Suppressor macrophage treated with lipopolysaccharide for 4 hours (primary cell): ENCODE results near the gene MRRF.

Experiments used
- DNase-seq: peaks from one replicate; pipeline ENCODE4 v3.0.0-alpha.2; 2020

The MRRF gene

DNA sequence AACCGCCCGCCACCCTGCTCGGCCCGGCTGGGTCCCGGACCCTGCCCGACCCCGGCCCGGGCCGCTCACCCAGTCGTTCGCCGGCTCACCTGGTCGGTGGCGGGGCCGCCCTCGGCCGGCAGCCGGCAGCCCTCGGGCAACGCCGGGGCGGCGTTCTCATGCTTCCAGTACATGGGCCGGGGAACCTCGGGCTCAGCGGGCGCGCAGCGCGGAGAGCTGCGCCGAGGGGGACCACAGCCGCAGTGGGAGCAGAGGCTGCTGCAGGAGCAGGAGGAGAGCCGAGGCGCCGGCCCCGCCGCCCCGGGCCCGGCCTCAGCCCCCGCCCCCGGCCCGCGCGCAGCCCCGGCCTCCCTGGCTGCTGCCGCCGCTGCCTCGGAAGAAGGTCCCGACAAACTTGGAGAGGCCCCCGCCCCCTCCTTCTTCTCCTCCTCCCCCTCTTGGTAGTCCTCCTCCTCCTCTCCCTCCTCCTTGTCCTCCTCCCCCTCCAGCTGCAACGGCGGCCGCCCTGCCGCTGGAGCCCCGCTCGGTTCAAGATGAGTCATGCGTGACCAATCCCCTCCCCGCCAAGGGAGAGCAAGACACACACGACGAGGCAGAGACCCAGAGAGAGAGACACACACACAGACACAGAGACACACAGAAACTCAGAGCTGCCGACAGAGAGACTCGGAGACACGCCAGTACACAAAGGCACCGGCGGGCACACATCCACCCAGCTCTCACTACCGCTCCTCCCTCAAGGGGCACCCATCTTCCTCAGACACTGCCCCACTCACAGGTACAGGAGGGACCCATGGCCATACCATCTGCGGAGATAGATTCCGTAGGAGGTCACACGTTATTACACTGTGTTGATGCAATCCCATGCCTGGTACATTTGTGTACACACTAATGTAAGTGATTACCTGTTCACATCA lies 35.9 kb upstream of the MRRF start, which contains the start of gene LHX6:
Gene LHX6, minus strand, starts transcription at position 390 of the 917 bp plus-strand sequence. Its CDS starts 217 bp downstream, at position 173.
- DNase-seq: no peak

DNA sequence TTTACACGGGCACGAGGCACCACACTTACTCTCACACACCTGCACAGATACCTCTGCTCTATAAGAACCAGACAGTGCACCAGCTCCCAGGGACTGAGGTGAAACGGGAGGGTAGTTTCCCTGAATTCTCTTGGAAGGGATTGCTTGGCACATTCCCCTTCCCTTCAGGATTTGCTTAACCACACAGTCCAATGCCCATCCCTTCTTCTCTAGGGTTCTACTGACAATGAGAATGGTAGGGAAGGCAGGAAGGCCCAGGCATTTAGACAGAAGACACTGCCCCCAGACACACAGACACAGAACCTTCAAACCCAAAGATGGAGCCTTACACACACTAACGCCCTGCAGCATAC lies 35.2 kb upstream of the MRRF start:
- no peak for DNase-seq

DNA sequence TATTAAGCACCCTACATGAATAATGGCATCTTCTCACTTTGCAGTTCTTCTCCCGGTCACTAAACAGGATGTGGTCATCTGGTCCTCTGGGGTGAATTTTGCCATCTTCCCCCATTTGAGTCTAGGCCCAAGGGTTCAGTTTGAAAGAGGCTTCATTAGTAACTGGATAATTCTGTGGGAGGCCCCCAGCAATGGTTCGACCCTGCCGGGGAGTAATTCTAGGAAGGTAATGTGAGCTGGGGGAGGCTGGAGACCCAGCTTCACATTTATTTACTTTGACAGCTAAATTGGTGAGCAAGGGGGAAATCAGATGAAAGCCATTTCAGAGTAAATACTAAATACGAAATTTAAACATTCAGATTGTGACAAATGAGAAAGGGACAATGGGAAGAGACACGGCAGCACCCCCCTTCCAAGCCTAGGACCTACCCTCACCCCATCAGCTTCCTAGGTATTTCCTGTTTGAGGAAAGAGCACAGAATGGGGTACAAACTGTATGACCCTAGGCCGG lies 31.8 kb upstream of the MRRF start:
- no peak for DNase-seq

DNA sequence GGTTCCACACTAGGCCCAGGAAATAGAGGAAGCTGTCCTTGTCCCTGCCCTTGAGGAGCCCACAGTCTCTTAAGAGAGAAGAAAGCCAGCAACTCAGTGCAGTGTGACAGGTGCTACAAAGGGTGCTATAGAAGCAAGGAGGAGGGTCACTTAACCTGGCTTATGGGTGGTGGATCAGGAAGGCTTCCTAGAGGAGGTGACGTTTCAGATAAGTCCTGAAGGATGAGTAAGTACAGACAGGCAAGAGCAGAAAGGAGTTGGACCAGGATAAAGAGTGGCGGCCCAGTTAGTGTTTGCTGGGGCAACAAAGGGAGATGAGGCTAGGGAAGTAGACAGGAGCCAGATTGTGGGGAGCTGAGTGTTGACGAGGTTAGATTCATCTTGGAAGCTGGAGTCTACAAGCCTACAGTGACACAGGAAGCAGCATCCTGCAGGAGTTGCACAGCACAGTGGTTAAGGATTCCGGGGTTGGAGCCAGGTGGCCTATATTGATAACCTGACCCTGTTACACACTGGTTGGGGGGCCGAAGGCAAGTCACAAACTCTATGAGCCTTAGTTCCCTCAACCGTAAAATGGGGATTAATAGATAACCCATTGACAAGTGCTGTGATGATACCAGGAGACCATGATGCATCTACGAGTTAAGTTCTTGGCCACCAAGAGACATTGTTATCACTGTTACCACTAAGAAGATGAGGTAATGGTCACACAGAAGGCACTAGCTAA lies 30.5 kb upstream of the MRRF start:
- DNase-seq: no peak

DNA sequence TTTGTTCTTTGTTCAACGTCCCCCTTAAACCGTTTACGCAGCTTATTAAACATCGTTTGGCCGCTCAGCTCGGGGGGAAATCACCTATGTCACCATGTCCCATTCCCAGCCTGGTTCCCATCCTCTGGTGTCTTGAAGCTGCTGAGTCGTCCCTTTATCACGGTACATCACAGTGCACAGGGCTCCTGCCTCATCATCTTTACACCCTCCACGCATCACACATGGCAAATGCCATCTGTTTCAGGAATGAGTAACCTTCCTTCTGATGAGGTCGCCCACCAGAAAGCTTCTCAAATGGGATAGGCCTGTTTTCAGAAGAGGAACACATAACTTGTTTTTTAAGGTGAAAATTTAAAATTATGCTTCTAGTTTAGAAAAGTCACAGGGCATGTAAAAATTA lies 28.0 kb upstream of the MRRF start:
- DNase-seq: no peak

DNA sequence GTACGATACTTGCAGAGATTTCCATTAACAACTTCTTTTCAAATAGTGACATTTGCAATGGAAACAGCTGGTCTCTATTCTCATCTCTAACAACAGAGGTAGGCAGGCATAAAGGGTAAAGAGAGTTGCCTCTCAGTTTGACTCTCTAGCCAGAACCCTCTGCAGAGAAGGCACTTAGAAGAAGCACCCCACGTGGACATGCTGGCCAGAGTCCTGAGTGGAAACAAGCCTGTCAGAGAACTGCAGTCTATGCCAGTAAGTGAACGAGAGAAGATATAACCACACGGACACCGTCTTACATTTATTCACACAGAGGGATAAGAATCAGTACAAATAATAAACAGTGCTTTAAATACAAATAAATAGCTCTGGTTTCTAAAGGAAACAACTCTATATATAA lies 25.0 kb upstream of the MRRF start:
- no peak for DNase-seq

DNA sequence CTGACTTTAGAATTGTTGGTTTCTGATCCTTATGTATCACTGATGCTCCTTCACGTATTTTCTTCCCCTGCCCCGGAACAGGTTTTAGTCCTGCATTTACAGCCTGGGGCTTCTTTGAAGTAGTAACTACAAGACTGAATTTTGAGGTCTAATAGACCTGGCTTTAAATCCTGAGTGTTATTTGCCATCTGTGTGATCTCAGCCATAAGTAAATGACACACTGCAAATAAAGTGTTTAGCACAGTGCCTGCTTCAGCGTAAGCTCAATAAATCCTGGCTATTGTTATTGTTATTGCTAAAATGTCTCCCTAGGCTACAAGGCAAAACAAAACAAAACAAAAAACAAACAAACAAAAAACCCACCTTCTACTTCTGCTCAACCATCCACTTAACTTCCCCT lies 20.3 kb upstream of the MRRF start:
- DNase-seq: no peak

DNA sequence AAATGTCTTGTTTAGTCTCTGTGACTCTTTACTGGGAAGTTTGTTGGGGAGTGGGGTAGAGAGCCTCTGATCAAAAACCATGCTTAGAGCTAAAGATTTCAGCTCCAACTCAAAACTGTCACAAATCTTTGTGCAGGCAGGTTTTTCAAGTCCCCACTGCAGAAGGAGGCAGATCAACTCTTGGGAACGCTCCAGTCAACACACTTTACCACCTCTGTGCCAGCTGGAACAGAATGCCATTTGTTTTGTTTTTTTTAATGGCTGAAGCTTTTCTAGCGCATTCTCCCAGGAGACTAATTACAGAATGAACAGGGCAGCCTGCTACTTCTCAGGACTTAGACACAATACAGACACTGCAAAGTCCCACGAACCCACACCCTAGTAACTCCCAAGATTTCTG lies 18.0 kb upstream of the MRRF start:
- no peak for DNase-seq

DNA sequence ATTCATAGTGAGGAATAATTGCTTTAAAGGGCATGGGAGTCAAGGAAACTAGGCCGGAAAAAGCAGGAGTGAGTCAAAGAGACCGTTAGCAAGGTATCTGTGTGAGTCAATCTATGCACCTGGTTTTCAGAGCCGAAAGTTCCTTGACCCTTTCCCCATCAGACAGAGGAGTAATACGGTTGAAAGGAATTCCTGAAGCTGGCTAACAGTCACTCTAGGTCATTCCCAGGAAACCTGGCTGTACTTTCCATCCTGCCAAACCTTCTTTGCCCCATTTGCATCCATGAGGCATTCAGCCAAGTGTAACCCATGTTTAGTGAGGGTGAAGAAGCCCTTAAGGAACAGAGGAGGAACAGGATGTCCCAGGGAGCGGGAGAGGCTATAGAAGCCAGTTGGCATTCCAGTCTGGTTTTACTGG lies 16.2 kb upstream of the MRRF start:
- DNase-seq: no peak

DNA sequence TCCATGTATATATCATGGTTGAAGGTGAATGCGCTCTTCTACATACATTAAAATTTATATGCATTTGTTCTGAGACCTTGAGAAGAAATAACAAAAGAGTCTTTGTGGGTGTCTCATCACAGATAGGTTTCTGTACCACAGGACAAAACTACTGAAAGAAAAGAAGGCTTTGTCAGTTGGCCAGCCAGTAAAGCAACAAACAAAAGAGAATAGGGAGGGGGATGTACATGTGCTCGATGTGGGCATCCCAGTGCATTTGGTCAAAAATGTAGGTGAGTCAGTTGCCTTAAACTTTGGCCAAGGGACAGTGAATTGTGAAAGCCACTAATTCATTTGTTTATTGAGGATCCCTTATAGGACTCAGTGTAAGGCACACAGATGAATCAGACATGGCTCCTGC lies 13.3 kb upstream of the MRRF start:
- no peak for DNase-seq

DNA sequence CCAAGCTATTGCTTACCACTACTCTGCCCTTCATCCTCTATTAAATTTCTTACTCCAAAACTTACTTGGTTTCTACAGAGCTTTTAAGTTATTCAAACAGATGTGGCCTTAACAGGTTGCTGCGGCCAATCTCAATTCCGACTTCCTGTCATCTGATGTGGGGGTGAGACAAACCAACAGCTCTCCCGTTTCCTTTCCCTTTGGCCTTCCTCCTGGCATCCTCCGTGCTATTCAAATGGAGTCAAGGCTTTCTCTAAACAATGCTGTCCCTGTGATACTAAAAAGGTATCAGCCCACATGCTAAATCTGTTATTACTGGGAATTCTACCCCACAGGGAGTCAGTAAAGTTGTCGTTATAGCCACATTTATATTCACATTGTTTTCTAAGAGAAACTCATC lies 11.9 kb upstream of the MRRF start:
- no peak for DNase-seq

DNA sequence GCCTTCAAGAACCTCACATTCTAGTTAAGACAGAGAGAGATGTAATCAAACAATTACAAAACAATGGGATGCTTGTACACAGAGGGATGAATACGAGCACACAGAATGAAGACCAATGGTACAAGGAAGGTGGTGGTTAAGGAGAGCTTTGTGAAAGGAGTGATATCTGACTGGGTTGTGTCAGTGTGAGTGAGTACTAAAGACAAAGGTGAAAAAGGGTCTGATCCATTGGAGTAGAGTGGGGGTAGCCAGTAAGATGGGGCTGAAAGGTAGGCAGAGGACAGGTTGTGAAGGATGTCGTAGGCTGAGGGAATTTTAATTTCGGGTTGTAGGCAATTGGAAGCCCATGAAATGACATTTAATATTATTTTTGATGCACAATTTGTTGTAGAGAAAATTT lies 9.9 kb upstream of the MRRF start:
- no peak for DNase-seq

DNA sequence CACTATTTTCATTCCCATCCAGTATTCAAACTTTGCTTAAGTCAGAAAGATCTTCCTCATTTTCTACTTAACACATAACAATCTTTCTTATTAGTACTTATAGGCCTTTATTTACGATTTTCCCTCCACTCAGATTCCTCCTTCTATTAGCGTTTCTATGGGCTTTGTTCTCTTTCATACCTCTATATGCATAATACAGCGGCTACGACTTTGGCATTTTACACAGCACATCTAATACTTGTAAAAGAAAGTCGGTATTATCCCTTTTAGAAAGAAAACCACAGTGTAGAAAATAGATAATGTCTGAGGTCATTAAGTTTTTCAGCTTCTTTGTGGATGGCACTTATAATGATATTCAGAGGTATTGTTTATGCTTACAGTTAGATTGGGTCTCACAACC lies 8.5 kb upstream of the MRRF start:
- DNase-seq: no peak

DNA sequence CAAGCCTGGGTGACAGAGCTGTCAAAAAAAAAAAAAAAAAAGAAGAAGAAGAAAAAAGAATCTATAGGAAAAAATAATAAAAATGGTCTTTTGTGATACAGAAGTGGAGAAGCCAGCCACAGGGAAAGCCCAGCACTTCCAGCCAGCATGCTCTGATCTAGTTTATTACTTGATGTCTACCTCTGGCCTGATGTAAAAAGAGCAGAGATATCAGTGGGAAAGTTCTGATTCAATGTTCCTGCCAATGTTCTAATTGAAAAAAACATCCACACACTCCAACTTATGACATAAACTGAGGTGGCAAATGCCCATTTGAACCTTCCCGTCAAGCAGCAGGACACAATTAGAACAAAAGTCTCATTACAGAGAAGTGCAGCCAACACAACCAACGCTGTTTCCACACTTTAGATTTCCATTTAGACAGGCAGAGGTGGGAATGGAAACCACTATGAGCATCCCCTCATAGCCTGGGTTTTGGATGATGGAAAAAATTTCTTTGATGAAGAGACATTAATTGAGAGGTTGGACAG lies 5.7 kb upstream of the MRRF start:
- no peak for DNase-seq

DNA sequence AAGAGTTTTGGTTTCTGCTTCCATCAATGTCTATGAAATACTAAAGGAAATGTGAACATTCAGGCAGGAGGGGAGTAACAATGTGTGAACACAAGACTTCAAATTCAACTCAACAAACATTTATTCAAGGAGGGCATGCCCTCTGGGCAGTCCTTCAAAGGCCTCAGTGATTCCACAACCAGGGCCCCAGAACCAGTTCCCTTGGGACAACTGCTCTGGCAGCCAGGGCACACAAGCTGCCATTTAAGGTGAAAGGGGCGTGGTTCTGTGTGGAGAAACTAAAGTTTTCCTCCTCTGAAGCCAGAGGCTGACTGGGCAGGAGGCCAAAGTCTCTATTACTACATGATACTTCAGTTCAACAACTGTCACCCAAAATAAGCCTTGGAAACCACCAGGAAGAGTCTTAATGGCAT lies 3.2 kb upstream of the MRRF start:
- no peak for DNase-seq

DNA sequence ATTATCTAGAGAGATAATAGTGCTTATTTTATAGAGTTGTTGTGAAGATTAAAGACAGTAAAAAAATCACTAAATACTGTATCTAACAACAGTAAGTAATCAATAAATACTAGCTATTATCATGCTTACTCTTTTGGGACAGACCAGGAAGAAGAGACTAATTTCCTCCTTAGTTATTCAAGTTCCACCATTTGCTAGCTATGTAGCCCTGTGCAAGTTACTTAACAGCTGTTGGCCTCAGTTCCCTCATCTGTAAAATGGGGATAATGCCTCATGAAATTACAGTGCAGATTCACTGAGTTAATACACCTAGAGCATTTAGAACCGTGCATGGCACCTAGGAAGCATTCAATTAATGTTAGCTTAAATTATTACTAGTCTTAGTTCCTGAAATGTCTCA lies 2.6 kb upstream of the MRRF start:
- no peak for DNase-seq

DNA sequence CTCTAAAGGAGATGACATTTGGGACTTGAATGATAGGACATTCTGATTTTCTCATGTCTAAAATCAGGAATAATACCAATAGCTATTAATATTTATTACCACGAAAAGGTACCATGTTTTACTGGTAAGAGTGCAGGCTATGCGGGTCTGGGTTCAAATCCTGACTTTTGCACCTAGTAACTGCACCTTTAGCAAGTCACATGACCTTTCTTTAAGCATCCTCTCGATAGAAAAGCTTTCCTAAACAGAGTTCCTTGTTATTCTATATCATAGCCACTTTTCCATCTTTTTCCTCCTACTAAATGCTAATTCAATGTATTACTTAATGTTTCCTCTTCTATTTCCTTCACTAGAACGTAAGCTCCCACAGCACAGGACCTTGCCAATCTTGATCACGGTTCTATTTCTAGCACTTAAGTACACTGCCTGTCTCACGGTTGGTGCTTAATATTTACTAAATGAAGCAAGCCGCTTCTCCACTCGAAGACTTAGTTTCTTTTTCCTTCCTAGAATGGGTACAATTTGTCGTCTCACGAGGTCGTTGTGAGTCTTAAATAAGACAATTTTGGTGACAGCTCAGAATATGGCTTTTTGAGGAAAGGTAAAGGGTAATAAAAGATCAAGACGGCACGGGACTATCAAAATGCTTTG lies 858 bp upstream of the MRRF start:
- DNase-seq: peak; percentile 42

DNA sequence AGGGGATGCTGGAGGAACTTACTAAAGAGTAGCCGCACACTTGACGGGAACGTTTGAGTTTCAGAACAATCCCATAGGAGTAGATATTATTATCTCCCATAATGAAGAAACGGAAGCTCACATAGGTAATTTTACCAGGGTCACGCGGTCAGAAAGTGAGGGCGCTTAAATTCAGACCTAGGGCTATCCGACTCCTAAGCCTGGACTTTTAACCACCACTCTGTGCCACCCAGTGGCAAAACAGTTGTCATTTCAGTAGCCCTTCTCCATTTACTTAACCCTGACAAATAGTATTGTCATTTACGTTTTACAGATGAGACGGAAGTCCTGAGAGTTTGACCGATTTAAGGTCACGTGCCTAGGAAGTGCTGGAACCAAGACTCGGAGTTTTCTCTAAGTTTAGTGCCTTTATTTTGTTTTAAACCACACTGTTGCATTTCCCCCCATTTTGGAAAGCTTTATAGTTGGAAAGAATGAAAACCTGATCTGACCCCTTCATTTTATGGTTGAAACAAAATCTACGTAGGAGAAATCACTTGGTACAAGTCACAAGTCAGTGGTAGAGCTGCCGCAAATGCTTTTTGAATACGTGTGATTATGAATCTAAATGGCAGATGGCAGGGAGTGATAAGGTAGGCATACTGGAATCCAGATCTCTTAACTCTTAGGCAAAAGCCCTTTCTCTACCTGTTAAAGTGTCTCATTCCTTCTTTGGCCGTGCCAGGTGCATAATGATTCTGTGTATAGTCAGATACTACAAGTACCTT lies 650 bp downstream of the MRRF start:
- DNase-seq: peak; percentile 65

DNA sequence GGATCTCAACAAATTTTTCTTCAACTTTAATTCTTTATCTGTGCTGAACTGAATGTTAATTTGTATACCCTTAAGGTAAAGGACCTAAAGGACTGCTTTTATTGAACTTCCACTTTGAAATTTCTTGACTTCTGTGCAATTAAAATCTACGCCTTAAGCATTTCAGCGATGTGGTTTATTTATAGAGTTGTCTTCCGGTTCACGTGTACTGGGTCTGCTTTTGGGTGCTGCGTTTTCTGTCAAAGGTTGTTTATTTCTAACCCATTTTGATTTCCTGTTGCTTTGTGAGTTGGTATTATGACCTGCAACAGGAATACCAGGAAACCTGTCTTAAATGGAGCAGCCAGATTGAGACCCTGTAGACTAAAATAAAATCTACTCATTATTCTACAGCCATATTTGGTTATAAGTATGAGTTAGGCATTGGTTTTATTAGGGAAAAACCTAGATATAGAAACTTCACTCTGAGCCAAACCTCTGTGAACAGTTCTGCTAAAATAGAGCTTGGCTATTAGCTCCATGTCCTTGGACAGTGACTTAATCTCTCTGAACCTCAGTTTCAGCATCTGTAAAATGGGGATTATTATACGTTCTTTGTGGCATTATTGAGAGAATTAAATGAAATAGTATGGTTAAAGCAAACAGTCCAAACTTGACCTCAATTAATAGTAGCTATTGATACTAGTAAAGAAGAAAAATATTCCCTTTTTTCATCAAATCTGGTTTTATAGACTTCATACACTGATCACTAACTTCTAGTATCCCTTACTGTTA lies 3.5 kb downstream of the MRRF start:
- no peak for DNase-seq

DNA sequence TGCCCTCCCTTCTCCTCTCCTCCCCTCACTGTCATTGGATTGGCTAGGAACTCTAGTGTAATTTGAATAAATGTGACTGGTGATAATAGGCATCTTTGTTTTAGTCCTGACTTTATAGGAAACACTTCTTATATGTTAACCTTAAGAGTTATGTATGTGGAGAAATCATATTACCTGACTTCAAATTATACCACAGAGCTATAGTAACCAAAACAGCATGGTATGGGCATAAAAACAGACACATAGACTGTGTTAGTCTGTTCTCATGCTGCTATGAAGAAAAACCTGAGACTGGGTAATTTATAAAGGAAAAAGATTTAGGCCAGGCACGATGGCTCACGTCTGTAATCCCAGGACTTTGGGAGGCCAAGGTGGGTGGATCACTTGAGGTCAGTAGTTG lies 9.4 kb downstream of the MRRF start:
- no peak for DNase-seq

DNA sequence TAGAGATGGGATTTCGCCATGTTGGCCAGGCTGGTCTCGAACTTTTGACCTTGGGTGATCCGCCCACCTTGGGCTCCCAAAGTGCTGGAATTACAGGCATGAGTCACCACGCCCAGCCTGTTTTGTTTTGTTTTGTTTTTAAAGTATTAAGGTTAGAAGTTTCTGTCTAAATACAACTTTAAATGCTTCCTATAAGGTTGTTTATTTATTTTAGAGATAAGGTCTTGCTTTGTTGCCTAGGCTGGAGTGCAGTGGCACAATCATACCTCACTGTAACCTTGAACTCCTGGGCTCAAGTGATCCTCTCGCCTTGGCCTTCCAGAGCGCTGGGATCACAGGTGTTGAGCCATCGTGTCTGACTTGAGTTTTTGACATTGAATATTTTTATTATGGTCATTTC lies 11.4 kb downstream of the MRRF start:
- no peak for DNase-seq
